ENCODE results near the gene BCR. TPM values are rescaled to one million over a fixed set of nuclear protein-coding genes. Genes with fewer than 3 reads are reported as not detected.

Gene BCR
- total RNA-seq, 2 experiments from 2014 or later: 60.0 to 64.8 TPM

DNA sequence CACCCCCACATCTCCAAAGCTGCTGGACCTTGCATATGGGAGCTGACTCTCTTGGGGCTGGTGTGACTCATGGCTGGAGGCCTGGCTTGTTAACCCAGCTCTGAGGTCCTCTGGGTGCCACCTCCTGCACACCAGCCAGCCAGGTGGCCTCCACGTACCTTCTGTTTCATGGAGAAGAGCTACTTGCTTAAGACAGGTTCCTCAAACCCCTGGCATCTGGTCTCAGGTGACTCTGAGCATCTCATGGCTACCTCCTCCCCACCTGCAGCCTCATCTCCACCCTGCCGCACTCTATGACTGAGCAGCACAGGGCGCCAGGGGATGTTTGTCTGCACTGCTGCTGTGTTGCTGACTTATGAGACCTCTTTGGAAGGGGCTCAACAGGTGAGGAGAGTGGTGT lies 55.7 kb downstream of the BCR start:
- ATAC-seq (ENCODE audit: poor library complexity) (no peak), DNase-seq (no peak)
- intact Hi-C loops (cut with DNase I, micrococcal nuclease): no loop called here
- Mint-ChIP-seq H3K9me3 (no peaks in the 10 kb centered on the region), H3K27me3 (no peaks in the 10 kb centered on the region), H3K27ac (peak overlapping the region; percentile 55), H3K4me3 (no peak overlapping the region), H3K36me3 (ENCODE audit: low read depth) (peaks cover 6% of the 10 kb centered on the region), H3K4me1 (ENCODE audit: low read depth) (peaks cover 67% of the 10 kb centered on the region)
- Histone ChIP-seq H3K27ac (ENCODE audit: low read depth in 1 of 2, low read length in 2 of 2) (no peak overlapping the region), H3K4me3 (ENCODE audit: low read length) (no peak overlapping the region), H3K27me3 (ENCODE audit: control insufficient read depth in 1 of 2, insufficient read depth in 2 of 2, low read length in 2 of 2) (no peaks in the 10 kb centered on the region), H3K9me3 (ENCODE audit: control insufficient read depth in 1 of 2, insufficient read depth in 1 of 2, low read length in 2 of 2) (peaks cover 0 to 7% of the 10 kb centered on the region in 2 experiments), H3K4me1 (ENCODE audit: insufficient read depth, low read length) (peaks cover 83% of the 10 kb centered on the region), H3K36me3 (ENCODE audit: insufficient read depth, low read length) (no peaks in the 10 kb centered on the region)
- ChIA-PET POLR2A (no interaction called here), CTCF (interaction anchor here (1.2 kb wide), 1 partner anchor 62 kb away, joined by 3 read pairs; no protein-coding TSS in a partner anchor)
- TF ChIP-seq, protein P1, sequence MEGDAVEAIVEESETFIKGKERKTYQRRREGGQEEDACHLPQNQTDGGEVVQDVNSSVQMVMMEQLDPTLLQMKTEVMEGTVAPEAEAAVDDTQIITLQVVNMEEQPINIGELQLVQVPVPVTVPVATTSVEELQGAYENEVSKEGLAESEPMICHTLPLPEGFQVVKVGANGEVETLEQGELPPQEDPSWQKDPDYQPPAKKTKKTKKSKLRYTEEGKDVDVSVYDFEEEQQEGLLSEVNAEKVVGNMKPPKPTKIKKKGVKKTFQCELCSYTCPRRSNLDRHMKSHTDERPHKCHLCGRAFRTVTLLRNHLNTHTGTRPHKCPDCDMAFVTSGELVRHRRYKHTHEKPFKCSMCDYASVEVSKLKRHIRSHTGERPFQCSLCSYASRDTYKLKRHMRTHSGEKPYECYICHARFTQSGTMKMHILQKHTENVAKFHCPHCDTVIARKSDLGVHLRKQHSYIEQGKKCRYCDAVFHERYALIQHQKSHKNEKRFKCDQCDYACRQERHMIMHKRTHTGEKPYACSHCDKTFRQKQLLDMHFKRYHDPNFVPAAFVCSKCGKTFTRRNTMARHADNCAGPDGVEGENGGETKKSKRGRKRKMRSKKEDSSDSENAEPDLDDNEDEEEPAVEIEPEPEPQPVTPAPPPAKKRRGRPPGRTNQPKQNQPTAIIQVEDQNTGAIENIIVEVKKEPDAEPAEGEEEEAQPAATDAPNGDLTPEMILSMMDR (IDR thresholded peaks at IDR 0.05): no peak

DNA sequence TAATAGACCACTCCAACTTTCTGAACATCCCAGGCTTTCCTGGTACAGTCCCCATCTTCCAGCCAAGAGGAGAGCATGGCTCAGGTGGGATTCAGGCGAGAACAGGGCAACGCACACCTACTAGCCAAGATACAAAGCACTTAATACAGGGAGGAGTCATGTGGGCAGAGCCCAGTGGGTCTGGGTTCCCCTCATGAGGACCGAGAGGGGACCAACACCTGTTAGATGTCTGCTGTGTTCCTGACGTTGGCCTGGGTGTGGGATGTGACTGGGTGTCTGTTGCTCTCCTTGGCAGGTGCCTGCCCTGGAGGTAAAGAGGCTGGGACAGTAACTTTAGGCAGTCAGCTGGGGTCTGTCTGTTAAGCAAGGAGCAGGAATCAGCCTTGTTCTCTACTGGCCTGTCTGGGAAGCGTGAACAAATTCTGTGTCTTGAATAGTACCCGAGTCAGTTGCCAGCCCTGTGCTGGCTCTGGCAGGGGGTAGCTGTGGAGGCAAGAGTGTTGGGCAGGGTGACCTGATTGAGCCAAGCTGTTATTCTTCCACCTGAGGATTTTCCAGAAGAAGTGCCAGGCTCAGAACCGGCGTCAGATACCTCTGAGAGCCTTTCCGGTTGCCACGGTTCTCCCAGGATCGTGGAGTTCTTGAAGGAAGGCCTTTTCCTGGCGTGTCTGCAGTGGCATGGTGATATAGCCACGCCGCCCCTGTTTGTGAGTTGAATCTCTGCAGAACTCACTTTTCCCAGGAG lies 56.3 kb downstream of the BCR start:
- POLR2A ChIA-PET: interaction anchor here (1.8 kb wide), 1 partner anchor 10 kb away, joined by 8 read pairs; no protein-coding TSS in a partner anchor
- H3K4me1 ChIP-seq (ENCODE audit: insufficient read depth, low read length): peaks cover 85% of the 10 kb centered on the region
- no peak overlapping the region for H3K4me3 ChIP-seq (ENCODE audit: low read length)
- H3K36me3 ChIP-seq (ENCODE audit: insufficient read depth, low read length): no peaks in the 10 kb centered on the region
- CTCF ChIA-PET: interaction anchor here (1.2 kb wide), 1 partner anchor 62 kb away, joined by 3 read pairs; no protein-coding TSS in a partner anchor
- Mint-ChIP-seq H3K9me3 (no peaks in the 10 kb centered on the region), H3K27ac (peak overlapping the region; percentile 80), H3K36me3 (ENCODE audit: low read depth) (peaks cover 6% of the 10 kb centered on the region), H3K27me3 (no peaks in the 10 kb centered on the region), H3K4me3 (no peak overlapping the region), H3K4me1 (ENCODE audit: low read depth) (peaks cover 71% of the 10 kb centered on the region)
- no peaks in the 10 kb centered on the region for H3K27me3 ChIP-seq (ENCODE audit: control insufficient read depth in 1 of 2, insufficient read depth in 2 of 2, low read length in 2 of 2)
- TF ChIP-seq, protein P1 (IDR thresholded peaks at IDR 0.05): no peak
- H3K27ac ChIP-seq (ENCODE audit: low read depth in 1 of 2, low read length in 2 of 2): no peak overlapping the region
- no peak for ATAC-seq (ENCODE audit: poor library complexity)
- no peak for DNase-seq
- intact Hi-C loops (cut with DNase I, micrococcal nuclease): no loop called here
- peaks cover 0 to 7% of the 10 kb centered on the region in 2 experiments for H3K9me3 ChIP-seq (ENCODE audit: control insufficient read depth in 1 of 2, insufficient read depth in 1 of 2, low read length in 2 of 2)

DNA sequence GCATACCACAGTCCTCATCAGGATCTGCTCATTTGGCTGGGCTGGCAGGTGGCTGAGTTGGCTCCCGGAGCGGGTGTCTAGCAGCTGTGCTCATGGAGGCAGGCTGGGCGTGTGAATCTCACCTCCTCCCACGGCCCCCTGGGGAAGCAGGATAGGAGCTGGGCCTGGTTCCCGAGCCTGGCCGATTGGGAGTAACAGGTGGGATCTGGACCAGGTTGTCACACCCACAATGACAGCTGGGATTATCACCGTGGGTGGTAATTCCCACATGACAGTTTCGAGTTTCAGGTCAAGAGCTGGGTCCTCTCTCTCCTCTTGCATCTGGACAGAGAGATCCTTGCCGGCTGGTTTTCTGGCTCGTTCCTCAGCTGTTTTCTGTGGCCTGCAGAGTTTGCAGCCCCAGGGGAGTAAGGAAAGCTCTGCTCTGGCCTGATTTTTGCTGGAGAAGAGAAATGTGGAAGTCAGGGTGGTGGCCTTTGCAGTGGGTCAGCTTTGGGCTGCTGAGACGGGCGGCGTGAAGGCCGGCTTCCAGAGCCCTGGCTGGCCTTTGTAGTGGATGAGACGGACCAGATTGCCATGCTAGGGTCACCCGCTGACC lies 57.0 kb downstream of the BCR start:
- no peaks in the 10 kb centered on the region for H3K36me3 ChIP-seq (ENCODE audit: insufficient read depth, low read length)
- intact Hi-C loops (cut with DNase I, micrococcal nuclease): no loop called here
- no peak overlapping the region for H3K4me3 Mint-ChIP-seq
- peaks cover 73% of the 10 kb centered on the region for H3K4me1 Mint-ChIP-seq (ENCODE audit: low read depth)
- peak overlapping the region in 1 of 2 donors; percentile 11 for H3K27ac ChIP-seq (ENCODE audit: low read depth in 1 of 2, low read length in 2 of 2)
- H3K27me3 Mint-ChIP-seq: no peaks in the 10 kb centered on the region
- no peaks in the 10 kb centered on the region for H3K9me3 Mint-ChIP-seq
- POLR2A ChIA-PET: interaction anchor here (1.8 kb wide), 1 partner anchor 10 kb away, joined by 8 read pairs; no protein-coding TSS in a partner anchor
- no peak overlapping the region for H3K4me3 ChIP-seq (ENCODE audit: low read length)
- CTCF ChIA-PET: interaction anchor here (1.2 kb wide), 1 partner anchor 63 kb away, joined by 3 read pairs; no protein-coding TSS in a partner anchor
- ATAC-seq (ENCODE audit: poor library complexity) (no peak), DNase-seq (no peak)
- H3K27ac Mint-ChIP-seq: peak overlapping the region; percentile 80
- TF ChIP-seq, protein P1 (IDR thresholded peaks at IDR 0.05): no peak
- peaks cover 6% of the 10 kb centered on the region for H3K36me3 Mint-ChIP-seq (ENCODE audit: low read depth)
- peaks cover 85% of the 10 kb centered on the region for H3K4me1 ChIP-seq (ENCODE audit: insufficient read depth, low read length)
- H3K9me3 ChIP-seq (ENCODE audit: control insufficient read depth in 1 of 2, insufficient read depth in 1 of 2, low read length in 2 of 2): peaks cover 0 to 7% of the 10 kb centered on the region in 2 experiments
- H3K27me3 ChIP-seq (ENCODE audit: control insufficient read depth in 1 of 2, insufficient read depth in 2 of 2, low read length in 2 of 2): no peaks in the 10 kb centered on the region
